GM21529 (cell line): Measurements from ENCODE around the gene ADARB1.

ENCODE experiments used
- ATAC-seq: cut with Tn5 transposase; IDR thresholded peaks from one replicate; pipeline ENCODE4 v1.9.1; 2021; ENCODE audit not compliant: unreplicated experiment

The ADARB1 gene

DNA sequence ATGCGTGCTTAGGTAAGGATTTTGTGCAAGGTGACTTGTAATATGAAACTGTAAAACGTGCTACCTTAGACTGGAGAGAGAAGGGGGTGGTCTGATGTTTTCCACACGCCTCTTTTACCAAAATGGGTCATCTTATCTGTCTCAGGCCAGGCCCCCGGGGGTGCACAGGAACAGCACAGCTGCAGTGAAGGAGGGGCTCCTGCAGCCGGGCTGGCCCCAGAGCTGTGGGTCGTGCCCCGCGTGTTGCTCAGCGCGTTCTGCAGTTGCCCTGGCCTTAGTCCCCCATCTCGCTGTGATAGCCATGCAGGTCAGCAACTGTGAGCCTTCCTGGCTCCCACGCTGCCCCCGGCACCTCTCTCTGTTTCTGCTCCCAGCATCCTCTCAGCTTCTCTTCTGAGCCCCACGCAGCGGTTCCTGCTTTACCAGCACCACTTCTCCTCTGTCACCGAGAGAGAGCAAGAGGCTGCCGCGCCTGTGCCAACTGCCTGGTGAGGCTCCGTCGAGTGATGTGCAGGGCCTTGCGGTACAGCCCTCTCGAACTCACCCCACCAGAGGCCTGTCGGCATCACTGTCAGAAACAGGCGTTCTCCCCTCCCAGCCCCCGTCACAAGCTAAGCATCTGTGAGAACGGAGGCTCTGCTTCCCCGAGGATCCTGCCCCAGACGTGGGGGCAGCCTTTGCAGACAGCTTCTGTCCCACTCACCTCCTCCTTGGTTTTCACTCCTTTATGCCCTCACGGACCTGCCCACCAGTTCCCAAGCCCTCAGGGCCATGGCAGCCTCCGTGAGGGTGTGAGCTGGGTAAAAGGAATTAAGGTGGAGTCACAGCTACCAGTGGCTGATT is 73.3 kb downstream of the ADARB1 start:
- ATAC-seq: no peak

DNA sequence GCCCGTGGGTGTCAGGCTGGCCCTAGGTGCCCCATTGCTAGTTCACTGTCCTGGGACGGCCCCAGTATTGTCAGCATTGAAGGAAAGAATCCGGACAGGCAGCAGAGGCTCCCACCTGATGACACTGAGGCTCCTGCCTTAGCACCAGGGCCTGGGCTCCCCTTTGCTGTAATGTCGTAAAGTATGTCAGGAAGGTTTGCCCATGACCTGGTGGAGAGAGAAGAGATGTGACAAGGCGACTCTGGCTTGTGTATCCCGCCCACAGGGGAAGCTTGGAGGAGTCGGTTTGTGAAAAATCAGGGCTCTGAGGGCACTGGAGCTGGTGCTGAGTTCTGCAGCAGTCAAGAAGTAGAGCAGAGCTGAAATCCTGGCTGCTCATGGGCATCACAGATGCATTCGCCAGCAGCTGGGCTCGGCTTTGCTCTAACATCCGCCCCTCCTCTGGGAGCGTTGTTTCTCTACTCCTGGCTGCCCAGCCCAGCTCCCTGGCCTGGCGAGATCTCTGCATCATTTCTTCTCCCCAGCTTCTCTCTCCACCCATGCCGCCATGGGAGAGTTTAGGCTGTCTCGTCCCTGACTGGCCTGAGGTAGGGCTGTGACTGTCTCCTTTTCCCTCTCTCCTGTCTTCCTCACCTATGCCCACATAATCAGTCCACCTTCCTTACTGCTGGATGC is 74.1 kb downstream of the ADARB1 start:
- ATAC-seq: no peak

DNA sequence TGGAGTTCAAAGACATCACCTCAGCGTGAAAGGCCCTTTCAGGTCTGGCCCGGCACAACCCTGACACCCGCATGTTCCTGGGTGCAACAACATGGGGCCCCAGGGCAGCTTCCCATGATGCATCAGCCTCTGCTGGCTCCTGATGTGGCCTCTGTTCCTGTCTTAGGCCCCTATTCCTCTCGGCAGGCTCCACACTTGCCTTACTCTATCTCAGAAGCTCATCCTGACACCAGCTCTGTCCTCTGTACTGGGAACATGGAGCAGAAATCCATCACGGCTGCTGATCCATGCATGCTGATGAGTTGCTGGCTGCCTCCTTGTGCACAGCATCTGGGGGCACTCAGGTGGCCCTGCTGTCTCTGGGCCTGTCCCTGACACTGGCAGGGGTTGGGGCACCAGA is 74.6 kb downstream of the ADARB1 start:
- no peak for ATAC-seq

DNA sequence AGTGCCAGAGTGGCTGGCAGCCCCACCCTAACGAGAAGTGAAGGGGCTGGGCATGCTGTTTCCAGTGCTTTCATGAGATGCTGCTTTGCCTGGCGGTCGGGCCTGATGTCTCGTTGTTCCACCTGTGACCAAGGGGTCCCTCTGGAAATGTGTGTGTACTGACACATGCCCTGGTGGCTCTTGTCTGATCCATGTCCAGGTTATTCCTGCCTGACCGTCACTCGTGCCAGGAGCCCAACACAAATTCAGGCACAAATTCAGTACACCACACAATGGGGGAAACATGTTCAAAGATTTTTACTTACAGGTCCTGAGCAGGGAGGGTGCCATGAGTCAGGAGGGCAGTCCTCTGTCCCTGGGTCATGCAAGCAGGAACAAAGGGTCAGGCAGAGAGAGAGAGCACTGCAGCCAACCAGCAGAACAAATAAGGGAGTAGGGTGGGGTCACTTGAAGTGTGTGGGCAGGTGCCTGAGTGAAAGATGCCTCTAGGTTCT is 76.3 kb downstream of the ADARB1 start:
- ATAC-seq: no peak

DNA sequence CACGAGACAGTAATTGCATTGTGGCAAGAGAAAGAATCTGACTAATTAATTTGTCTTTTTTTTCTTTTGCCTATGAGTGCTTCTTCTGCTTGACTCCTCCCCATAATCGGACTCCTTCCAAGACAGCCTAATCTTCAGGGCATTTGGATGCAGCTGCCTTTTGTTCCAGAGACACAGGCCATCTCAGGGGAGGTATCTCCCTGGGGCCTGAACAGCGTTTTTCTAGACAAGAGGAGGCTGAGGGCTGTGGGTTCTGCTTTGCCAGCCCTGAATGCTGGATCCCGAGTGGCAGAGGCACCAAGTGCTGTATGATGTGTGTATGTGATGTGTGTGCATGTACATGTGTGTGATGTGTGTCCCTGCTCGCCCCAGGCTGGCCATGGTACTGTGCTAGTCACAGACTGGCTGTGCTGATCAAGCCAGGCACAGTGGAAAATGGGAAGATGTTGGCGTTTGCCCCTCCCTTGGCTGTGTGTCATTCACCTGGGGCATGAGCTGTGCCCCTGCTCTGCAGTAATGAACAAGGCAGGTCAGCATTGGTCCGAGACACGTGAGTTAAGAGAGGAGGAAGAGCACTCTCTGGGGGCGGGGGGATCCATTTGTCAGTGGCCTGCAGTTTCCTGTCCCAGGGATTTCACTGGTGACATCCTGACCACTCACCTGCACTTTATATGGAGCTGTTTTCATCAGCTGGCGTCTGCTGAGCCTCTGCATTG is 77.2 kb downstream of the ADARB1 start:
- no peak for ATAC-seq

DNA sequence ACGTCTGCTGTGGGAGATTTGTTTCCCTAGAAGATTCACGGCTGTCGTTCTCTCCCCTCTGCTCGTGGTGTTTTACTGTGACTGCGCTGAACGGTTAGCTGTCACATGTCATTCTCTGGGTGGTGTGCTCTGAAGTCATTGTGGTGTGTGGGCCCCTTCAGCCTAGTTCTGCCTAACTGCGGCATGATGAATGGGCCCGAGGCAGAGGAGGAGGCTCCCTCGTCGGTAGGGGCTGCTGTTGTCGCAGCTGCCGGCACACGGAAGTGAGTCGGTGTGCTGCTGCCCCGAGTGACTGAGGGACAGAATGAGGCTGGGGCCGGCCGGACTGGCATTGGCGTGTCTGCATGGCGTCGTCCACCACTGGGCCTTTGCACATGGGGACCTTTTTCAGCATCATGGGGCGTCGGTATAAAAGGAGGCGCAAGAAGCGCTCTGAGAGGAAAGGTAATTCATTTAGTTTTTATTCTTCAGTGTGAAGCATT is 77.9 kb downstream of the ADARB1 start:
- no peak for ATAC-seq

DNA sequence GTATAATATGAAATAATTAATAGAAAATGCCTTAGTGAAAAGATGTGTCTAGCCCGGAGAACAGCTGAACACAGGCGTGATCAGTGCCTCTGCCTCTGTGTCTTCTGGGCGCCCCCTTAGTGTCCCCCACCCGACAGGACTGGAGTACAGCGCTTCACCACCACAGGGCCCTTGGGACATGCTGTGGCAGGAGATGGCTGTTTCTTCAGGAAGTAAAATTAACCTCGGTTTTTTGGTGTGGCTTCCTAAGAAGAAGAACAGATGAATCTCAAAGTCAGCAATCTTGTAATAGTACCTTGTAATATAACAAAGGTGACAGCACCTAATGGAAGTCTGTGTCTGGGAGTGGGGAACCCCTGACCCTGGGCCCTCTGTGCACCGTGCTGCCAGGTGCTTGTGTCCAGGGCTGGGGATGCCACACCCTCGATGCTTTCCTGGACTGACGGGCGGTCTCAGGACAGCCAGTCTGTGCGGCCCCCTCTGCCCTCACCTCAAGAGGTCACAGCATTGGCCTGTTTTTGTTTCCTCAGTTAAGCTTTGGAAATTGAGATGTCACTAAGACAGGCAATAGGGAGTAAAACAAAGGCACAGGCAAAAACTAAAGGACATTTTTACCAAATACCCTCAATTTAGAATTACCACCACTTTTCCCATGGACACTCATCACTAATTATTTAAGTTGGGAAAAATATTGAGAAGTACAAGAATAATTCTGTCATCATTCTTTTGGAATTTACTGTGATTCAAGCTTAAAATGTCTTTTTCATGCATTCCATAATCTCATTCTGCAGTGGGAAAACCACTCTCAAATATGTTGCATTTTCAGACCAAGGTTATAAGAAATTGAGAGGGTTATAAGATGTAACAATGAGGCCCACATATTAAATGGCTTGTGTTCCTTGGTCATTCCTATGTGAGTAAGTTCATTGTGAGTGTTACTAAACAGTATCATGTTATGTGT is 79.3 kb downstream of the ADARB1 start:
- ATAC-seq: no peak

DNA sequence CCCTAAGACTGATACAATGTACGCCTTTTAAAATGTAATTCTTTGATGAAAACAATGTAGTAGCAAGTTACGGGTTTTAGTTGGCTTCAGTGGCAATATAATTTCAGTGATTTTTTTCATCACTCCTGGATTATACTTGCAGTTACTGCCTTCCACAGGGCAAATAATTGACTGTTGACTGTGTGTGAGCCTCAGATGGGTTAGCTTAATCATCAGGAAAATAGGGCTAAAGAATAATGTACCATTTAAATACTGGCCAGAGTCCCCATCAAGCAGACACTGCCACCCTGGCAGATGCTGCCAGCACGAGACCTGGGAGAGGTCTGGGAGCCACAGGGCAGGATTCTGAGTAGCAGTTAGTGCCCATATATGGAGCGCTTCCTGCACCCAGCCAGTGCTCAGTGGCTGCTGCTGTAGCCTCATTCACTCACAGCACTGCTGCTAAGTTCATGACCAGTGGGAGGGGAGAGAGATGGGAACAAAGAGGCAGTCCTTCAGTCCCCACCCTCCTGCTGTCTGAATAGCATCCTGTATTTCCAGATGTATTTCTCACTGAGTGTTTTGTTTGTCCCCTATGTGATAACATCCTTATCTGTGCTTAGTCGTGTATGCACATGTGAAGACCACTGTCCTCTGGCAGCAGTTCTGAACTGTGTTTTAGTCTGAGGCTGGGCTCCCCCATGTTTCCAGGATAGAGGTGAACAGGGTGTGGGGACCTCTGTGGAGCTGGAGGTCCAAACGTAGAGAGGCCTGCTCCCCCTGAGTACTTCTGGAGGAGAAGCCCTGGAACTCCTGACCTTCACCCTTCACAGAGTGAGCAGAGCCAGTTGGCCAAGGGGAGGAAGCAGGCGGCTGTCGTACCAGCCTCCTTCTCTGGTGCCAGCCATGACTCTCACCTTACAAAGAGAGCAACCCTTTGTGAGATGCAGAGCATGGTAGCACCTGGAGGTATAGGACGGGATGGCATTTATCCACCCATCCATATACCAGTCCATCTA is 80.4 kb downstream of the ADARB1 start:
- ATAC-seq: no peak

DNA sequence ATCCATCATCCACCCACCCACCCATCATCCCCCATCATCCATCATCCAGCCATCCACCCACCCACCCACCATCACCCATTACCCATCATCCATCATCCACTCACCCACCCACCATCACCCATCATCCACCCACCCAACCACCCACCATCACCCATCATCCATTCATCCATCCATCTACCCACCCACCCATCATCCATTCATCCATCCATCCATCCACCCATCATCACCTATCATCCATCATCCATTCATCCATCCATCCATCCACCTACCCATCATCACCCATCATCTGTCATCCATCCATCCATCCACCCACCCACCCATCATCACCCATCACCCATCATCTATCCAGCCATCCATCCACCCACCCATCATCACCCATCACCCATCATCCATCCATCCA is 81.5 kb downstream of the ADARB1 start:
- ATAC-seq: no peak

DNA sequence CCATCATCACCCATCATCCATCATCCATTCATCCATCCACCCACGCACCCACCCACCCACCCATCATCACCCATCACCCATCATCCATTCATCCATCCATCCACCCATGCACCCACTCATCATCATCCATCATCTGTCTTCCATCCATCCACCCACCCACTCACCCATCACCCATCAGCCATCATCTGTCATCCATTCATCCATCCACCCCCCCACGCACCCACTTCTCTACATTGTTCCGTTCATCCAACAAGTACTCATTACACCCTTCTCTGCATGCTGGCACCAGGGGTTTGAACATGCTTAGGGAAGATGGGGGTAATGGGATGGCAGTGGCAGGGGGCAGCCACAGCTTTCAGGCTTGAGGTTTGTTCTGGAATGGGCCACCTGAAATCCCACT is 82.1 kb downstream of the ADARB1 start:
- no peak for ATAC-seq

DNA sequence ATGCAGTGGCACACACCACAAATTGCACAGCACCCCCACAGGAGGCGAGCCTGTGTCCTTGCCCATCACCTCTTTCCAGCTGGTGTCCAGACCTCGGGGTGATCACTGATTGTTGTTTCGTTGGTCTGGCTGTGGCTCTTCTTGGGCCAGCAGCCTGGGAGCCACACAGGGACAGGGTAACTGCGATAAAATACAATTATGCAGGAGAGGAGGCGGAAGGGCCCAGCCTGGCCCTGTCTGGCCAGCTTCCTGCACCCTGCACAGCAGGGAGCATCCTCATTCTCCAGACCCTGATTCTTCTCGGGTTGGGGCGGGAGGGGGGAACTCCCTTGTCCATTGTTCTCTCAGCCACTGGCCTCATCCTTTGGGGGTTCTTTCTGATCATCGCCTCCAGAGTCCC is 83.6 kb downstream of the ADARB1 start:
- no peak for ATAC-seq

DNA sequence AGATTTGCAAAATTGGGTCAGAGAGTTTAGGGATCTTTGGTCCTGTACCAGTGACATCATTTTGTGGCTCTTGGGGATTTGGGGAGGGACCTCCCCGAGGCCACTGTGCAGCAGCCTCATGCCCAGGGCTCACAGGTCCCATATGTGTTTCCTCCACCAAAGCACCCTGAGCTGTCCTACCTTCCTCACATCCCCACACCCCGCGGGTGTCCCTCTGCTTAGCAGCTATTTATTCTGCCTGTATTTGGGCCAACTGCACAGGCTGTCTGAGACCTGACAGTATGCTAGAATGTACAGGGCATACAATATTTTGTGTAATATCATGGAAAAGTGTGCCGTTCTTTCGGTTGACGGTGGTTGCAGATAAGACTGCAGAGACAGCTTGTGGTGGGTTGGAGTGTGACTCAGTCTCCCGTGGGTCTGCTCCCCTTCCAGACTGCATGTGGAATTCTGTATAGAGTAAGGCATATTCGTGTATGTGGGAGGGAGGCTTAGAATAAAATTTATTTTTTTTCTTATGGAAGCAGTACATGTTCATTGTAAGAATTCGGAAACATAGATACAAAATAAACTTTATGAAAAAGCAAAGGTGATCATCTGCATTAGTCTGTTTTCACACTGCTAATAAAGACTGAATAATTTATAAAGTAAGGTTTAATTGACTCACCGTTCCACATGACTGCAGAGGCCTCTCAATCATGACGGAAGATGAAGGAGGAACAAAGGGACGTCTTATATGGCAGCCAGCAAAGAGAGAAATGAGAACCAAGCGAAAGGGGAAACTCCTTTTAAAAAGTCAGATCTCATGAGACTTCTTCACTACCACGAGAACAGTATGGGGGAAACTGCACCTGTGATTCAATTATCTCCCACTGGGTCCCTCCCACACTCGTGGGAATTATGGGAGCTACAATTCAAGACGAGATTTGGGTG is 84.4 kb downstream of the ADARB1 start:
- ATAC-seq: no peak

DNA sequence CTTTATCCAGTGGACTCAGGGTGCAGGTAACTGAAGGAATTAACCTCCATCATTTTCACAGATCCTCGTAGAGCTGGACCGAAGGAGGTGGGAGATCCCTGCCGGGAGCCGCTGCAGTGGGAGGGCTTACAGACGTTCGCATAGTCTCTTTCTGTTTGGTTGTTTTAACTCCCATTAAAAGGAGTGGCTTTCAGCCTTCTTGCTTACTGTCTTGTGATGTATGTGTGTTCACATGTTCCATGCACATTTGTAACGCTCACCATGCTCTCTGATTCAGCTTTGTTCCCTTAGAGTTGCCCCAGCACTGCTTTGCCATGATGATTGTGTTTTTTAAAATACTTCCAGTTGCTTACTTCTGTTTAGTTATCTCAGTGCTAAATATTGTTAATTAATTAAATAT is 85.8 kb downstream of the ADARB1 start:
- ATAC-seq: no peak

DNA sequence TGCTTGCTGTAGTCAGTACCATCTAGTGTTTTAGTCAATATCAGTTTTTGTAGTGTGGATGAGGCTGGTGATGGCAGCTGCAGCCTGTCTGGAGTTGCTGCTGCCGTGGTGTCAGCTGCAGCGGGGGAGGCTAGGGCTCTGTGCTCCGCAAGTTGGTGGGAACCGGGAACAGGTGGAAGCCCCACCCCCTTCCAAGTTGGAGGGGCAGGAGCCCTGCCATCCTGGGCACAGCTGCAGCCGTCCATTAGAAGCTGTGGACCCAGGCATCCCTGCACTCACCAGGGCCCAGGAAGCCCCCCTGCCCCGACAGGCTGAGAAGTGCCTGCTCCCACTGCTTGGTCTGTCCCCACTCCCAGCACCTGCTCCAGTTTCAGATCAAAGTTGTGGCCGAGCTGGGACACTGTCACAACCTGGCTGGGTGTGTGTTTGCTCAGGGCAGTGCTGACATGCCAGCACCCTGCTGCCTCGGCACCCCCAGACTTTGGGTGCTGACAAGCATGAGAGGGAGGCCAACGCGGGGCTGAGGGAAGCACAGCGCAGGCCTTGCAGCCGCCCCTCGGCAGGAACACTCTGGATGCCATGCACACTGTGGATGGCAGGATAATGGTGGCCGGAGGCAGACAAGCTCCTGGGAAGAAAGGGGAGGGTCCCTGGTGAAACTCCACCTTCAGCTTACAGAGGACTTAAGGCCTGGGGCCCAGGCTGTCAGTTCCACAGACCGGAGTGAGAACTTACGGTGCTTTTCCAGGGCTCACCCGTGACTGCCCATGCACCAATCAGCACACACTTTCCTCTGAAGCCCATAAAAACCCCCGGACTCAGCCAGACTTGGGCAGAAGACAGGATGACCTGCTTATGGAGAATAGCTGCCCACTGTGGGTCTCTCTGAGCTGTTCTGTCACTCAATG is 86.9 kb downstream of the ADARB1 start:
- no peak for ATAC-seq

DNA sequence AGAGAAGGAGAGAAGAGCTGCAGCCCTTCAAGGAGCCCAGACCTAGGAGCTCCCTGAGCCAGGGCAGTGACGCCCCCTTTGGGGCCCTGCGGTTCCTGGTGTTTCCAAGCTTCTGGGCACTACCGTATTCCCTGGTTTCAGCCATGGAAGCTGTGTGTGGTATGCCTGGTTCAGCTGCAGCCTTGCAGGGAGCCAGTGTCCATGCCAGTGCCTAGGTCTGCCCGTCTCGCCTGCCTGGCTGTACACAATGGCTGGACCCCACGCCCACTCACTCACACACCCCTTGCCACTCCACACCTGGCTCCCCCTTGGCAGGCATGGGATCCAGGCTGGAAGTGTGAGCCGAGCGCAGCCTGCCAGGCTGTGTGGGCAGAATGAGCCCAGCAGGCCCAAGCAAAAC is 87.7 kb downstream of the ADARB1 start:
- no peak for ATAC-seq

DNA sequence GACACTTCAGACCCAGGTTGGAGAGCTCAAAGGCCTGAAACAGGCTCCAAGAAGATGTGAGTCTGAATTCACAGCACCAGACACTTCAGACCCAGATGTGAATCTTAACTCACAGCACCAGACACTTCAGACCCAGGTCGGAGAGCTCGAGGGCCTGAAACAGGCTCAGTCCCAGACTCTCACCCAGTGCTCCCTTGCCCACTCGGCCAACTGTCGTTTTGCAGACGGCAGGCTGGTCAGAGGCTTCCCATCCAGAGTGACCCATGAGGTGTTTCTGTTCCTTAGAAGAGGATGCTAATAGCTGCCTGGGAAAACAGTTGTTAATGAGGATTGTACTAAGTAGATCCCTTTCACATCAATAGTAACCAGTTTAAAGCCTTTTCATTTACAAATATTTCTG is 88.4 kb downstream of the ADARB1 start:
- ATAC-seq: no peak

DNA sequence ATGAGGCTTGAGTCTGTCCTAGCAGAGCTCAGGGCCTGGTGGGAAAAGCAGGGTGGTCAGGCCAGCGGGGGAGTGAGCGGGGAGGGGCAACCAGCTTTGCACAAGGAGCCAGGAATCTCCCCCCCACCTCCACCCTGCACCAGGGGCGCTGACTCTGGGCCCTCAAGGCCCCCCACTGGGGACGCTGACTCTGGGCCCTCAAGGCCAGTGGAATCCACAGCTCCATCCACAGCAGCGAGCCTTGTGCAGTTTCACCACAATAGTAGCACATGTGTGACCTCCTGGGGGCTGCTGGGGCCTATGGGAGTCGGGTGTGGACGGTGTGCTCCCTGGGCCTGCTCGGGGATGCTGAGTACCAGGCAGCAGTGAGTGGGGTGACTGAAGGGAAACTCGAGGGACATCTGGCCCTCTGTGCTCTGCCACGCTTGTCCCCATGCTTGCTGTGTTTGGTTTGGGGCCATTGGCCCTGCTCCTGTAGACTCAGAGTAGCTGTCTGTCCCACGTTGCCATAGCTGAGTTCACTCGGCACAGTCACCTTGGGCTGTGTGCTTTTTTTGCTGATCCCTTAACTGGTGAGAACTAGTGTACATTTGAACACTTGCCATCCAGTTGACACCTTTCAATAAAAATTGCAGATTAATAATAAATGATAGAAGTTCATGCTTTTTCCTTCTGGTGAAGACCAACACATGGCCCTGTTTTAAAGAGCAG is 89.2 kb downstream of the ADARB1 start:
- no peak for ATAC-seq
